Measurements from ENCODE around the gene FAAP20.

DNA sequence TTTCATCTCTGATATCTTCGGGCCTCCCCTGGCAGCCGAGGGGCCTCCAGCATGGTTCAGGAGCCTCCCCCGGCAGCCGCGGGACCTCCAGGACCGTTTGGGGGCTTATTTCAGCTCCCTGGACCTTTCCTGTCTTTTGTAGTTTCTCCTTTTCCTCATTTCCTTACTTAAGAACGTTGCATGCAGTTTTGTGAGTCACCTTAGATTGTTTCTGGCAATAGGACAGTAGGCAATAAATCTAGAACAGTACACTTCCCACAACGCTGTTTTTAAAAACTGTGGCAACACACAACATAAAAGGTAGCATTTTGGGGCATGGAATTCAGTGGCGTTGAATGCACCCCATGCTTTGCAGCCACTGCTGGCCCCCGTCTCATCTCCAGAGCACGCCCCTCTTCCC, 24.4 kb downstream of the FAAP20 start:
- TF ChIP-seq, protein P1, sequence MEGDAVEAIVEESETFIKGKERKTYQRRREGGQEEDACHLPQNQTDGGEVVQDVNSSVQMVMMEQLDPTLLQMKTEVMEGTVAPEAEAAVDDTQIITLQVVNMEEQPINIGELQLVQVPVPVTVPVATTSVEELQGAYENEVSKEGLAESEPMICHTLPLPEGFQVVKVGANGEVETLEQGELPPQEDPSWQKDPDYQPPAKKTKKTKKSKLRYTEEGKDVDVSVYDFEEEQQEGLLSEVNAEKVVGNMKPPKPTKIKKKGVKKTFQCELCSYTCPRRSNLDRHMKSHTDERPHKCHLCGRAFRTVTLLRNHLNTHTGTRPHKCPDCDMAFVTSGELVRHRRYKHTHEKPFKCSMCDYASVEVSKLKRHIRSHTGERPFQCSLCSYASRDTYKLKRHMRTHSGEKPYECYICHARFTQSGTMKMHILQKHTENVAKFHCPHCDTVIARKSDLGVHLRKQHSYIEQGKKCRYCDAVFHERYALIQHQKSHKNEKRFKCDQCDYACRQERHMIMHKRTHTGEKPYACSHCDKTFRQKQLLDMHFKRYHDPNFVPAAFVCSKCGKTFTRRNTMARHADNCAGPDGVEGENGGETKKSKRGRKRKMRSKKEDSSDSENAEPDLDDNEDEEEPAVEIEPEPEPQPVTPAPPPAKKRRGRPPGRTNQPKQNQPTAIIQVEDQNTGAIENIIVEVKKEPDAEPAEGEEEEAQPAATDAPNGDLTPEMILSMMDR (IDR thresholded peaks at IDR 0.05): no peak
- TF ChIP-seq EZH2phosphoT487 (IDR thresholded peaks at IDR 0.05) (no peak), EZH2 (IDR thresholded peaks at IDR 0.05) (no peak)
